Measurements from ENCODE around the gene PROX2.

PROX2 gene

GRCh38 chr14:74858022-74858421 lies 17.9 kb downstream of the PROX2 start:
- no peak for DNase-seq (ENCODE audit: low read depth)
- TF ChIP-seq CTCF (IDR thresholded peaks at IDR 0.05; ENCODE audit: insufficient read depth, low read depth, low read length, missing control alignments): no peak
- H3K4me3 ChIP-seq (ENCODE audit: low read length): no peak overlapping the region

- H3K4me3 ChIP-seq (ENCODE audit: low read length): no peak overlapping the region
- no peak for TF ChIP-seq CTCF (IDR thresholded peaks at IDR 0.05; ENCODE audit: insufficient read depth, low read depth, low read length, missing control alignments)
- peak; percentile 44 for DNase-seq (ENCODE audit: low read depth)
Observed at GRCh38 chr14:74856366-74856765, 19.6 kb downstream of the PROX2 start.

GRCh38 chr14:74855945-74856344 lies 20.0 kb downstream of the PROX2 start:
- no peak for DNase-seq (ENCODE audit: low read depth)
- no peak overlapping the region for H3K4me3 ChIP-seq (ENCODE audit: low read length)
- TF ChIP-seq CTCF (IDR thresholded peaks at IDR 0.05; ENCODE audit: insufficient read depth, low read depth, low read length, missing control alignments): no peak

- no peak for DNase-seq (ENCODE audit: low read depth)
- no peak overlapping the region for H3K4me3 ChIP-seq (ENCODE audit: low read length)
- TF ChIP-seq CTCF (IDR thresholded peaks at IDR 0.05; ENCODE audit: insufficient read depth, low read depth, low read length, missing control alignments): no peak
Observed at GRCh38 chr14:74855021-74855420, 20.9 kb downstream of the PROX2 start.

GRCh38 chr14:74853581-74853980 lies 22.4 kb downstream of the PROX2 start:
- TF ChIP-seq CTCF (IDR thresholded peaks at IDR 0.05; ENCODE audit: insufficient read depth, low read depth, low read length, missing control alignments): no peak
- no peak for DNase-seq (ENCODE audit: low read depth)

GRCh38 chr14:74852922-74853530 lies 22.9 kb downstream of the PROX2 start:
- no peak overlapping the region for H3K4me3 ChIP-seq (ENCODE audit: low read length)
- TF ChIP-seq CTCF (IDR thresholded peaks at IDR 0.05; ENCODE audit: insufficient read depth, low read depth, low read length, missing control alignments): no peak
- DNase-seq (ENCODE audit: low read depth): peak; percentile 13

More at GRCh38 chr14:74853581-74853980, 22.4 kb downstream of the PROX2 start:
- no peak overlapping the region for H3K4me3 ChIP-seq (ENCODE audit: low read length)

- peak; percentile 57 for DNase-seq (ENCODE audit: low read depth)
- no peak overlapping the region for H3K4me3 ChIP-seq (ENCODE audit: low read length)
- no peak for TF ChIP-seq CTCF (IDR thresholded peaks at IDR 0.05; ENCODE audit: insufficient read depth, low read depth, low read length, missing control alignments)
Observed at GRCh38 chr14:74848768-74849167, 27.2 kb downstream of the PROX2 start.

Measured in epithelial cell of esophagus (primary cell).